T-helper 1 cell treated with Interleukin-12 subunit alpha and Interleukin-12 subunit beta and Interleukin-4 antibody, amounts not matched to agents 30 ng/mL and 1 ng/mL, for 36 hours (primary cell): ENCODE data around the gene MRAP2. TPM values are rescaled to one million over a fixed set of nuclear protein-coding genes. Genes with fewer than 3 reads are reported as not detected.
"Not testable (repeated sequence)": the region's sequence is repeated elsewhere in the genome, so short reads cannot be mapped to it uniquely, and the experiment has no call there.

ENCODE experiments used
- intact Hi-C: fragments of 100-400 bp; cut with micrococcal nuclease; formaldehyde crosslinking; loops from one replicate; pipeline ENCODE4 v1.15.1; 2024
- total RNA-seq: library from RNA; stranded (reverse); gene quantifications from 2 replicates; pipeline ENCODE4 v1.2.3, GENCODE V29; 2022

MRAP2 gene
- total RNA-seq, 1 donor from 2014 or later: 0.12 TPM

GRCh38 chr6:84129588-84129987, 96.0 kb downstream of the MRAP2 start:
- intact Hi-C loops: not testable (repeated sequence)

GRCh38 chr6:84133385-84133784, 99.8 kb downstream of the MRAP2 start:
- intact Hi-C loops: not testable (repeated sequence)

DNA sequence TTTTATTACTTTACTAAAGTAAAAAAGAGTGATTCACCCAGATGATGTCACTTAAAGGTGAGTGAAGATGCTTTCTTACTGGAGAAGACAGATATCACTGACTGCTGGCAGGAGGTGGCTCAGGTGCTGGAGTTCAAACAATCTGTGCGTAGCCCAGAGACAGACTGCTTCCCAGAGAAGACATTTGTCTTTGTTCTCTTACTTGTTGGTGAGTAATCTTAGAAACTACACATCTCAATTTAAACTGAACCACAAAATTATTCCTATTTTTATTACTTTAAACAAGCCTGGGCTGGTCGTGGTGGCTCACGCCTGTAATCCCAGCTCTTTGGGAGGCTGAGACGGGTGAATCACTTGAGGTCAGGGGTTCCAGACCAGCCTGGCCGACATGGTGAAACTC, 101.7 kb downstream of the MRAP2 start:
- intact Hi-C loops: no loop called here

DNA sequence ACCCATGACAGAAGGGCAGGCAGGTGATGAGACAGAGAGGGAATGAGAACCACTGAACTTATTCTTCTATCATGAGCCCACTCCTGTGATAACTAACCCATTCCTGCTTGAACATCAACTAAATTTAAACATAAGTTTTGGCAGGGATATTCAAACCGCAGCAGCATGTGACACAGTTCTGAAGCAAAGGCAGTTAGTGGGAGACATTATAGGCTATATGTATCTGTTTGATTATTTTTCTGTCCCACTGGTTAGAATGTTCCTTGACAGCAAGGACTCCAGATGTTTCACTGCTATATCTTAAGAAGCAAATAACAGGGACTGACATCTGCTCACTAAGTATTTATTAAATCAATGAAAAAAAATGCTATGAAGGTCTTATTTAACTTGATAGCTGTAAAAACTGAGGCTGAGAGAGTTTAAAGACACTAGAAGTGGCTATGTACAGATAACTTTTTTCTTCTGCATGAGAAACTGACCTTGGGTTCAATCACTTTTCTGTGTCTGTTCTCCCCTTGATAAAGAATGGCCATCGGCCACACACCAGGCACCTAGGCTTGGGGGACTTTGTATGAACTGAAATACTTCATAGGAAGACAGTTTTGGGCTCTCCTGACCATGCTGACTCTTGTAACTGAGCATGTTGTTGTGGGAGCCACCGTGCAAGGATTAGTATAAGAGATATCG, 102.9 kb downstream of the MRAP2 start:
- intact Hi-C loops: no loop called here

DNA sequence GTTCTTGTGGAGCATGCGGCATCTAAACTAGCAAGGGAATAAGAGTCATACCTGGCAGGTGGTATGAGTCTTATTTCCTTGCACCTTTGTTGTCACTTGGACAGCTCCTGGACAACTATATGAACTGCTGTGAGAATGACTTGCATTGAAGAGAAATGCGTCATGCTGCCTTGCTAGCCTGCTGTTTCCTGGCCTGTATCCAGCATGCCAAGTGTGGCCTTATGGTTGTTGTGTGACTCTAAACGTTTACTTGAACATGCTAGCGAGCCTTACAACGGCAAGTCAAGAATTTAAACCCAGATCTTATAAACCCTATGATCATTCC, 103.4 kb downstream of the MRAP2 start:
- intact Hi-C loops: no loop called here

- intact Hi-C loops: no loop called here
These were observed 104.5 kb downstream of the MRAP2 start for GRCh38 chr6:84137989-84138575.

DNA sequence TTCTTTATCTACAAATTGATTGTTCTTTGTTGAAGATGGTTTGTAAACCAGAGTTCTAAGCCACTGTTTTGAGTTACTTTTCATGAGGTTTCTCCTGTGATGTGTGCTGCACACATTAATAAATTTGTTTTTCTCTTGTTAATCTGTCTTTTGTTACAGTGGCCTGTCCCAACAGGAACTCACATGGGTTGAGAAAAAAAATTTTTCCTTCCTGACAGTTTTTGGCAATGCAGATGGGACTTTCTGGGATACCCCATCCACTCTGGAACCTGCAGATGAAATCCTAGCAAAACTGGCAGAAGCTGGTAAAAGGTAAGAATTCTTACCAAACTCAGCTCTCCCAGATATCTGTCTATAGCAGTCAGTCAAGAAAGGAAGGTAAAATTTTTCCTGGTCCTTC, 105.7 kb downstream of the MRAP2 start:
- intact Hi-C loops: no loop called here

Other genes with a start within 250 kb of the MRAP2 start
- not detected in 2 replicates for gene RIPPLY2, start 180.4 kb upstream of the MRAP2 start, total RNA-seq
- gene CYB5R4, start 174.1 kb upstream of the MRAP2 start, total RNA-seq: 31.3 and 31.7 TPM in 2 replicates
- gene CEP162, start 193.9 kb downstream of the MRAP2 start, total RNA-seq: 9.7 and 11.2 TPM in 2 replicates